GM19468 (cell line): ENCODE results near the gene DOCK1.

ENCODE experiments used
- ATAC-seq: cut with Tn5 transposase; IDR thresholded peaks from one replicate; pipeline ENCODE4 v1.9.1; 2021; ENCODE audit warnings: mild to moderate bottlenecking, moderate library complexity, moderate number of reproducible peaks; ENCODE audit not compliant: unreplicated experiment; ENCODE audit errors: extremely low read depth

The DOCK1 gene

DNA sequence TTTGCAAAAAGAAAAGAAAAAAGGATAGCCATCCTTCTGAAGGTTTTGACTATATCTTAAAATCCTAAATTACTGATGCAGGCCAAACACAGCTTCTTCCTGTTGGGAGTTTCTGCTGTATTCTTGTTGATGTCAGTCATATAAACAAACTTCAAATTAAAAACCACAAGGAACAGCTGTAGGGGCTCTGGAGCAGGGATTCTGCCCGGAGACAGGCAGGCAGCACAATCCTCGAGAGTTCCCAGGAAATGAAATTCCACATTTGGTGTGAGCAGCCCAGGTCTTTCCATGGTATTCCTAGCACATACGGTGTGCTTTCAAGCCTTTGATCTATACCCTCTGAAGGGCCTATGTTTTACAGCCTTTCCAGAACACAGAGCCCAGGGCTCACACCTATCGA lies 248.0 kb downstream of the DOCK1 start:
- ATAC-seq, result no peak

GRCh38 chr10:127154831-127155620 lies 249.8 kb downstream of the DOCK1 start:
- no peak for ATAC-seq

DNA sequence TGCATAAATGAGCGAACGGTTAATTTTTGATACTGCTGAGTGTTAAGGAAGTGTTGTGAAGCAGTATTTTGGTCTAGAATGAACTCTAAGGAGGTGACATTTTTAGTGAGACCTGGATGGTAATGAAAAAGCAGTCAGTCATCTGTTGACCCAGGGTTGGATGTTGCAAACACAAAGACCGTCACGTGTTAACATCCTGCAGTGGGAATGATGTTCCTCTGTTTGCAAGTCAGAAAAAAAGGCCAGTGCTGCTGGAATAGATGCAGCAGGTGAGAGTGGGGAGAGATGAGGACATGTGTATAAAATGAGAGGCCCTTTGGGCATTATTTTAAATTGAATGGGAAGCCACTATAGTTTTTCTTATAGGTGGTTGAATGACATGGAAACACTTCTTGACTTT lies 251.9 kb downstream of the DOCK1 start:
- no peak for ATAC-seq

GRCh38 chr10:127157506-127158200 lies 252.4 kb downstream of the DOCK1 start:
- ATAC-seq, result no peak

GRCh38 chr10:127158662-127159061 lies 253.4 kb downstream of the DOCK1 start:
- no peak for ATAC-seq

GRCh38 chr10:127159648-127160245 lies 254.5 kb downstream of the DOCK1 start:
- no peak for ATAC-seq

DNA sequence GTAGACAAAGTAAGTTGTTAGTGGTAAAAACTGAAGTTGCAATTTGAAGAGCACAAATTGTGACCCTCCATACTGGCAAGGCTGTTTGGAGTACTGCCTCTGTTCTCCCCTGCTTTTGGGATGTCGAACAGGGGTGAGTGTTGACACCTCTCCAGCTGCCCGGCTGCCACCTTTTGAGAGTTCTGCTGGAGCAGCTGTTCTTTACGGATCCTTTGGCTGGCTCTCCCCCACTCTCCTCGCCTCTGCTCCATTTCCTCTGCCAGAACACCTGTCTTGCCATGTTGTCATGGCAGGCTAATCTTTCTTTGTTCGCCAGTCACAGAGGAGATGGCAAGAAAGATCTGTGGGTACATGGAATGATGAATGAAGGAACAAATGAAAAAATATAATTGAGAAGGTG lies 256.3 kb downstream of the DOCK1 start:
- no peak for ATAC-seq

DNA sequence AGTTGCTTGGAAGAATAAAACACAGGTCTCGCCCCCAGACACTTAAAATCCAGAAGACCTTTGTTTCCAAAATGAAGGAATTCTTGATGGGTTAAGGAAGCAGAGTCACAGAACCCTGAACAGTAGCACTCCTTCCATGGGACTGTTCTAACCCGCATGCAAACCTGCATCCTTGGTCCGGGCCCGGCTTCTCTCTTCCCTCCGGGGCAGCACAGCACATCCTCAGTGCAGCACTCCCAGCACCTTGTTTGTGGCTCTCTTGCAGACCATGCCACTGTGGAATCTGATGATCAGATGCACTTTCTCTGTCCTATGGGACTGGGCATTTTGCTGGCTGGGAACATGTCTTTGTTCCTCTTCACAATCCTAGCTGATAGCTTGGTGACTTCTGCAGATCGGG lies 257.6 kb downstream of the DOCK1 start:
- ATAC-seq, result no peak

- no peak for ATAC-seq
Observed at GRCh38 chr10:127168261-127168660, 263.0 kb downstream of the DOCK1 start.

GRCh38 chr10:127174866-127175265 lies 269.6 kb downstream of the DOCK1 start:
- ATAC-seq, result no peak

GRCh38 chr10:127175357-127176110 lies 270.3 kb downstream of the DOCK1 start:
- ATAC-seq, result no peak

DNA sequence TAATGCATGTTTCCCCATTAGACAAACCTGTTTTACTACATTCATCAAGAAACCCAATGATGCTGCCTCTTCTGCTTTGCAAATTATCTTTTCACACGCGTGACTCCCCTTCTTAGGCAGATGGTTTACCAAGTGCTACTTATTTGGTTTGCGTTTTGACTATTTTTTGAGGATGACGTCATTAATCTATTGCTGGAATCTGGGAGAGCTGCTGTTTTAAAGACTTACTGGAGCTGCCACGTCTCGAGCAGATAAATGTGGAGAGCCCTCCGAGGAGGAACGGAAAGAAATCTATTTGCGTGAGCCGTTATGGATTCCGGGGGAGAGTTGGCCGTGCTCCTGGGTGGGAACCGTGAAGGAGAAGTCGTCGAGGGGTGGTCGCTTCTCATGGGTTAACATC lies 271.4 kb downstream of the DOCK1 start:
- ATAC-seq, result no peak

DNA sequence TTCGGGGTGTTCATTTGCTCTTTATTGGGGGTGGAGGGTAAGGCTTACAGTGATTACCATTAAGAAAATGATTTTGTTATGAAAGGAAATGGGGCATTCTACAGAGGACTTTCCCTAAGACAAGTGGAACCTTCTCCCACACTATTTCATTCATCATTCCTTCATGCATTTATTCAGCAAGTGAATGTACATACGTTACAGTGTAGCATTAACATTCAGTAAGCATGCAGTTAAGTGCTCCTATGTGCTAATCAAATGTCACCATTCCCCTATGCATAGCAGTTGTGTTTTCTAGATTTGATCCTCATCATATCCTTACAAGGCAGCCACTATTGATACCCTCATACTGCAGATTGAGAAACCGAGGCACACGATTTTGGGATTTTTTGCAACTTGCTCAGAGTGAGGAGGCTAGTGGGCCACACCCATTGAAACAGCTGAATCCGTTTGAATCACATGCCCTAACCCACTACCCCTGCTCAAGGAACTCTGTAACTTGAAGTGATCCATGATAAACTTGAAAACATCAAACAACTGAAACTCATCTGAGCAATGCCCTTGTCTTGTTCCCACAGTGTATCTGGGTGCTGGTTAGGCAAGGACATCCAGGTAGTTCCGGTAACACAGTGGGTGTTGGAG lies 274.5 kb downstream of the DOCK1 start:
- ATAC-seq, result no peak

DNA sequence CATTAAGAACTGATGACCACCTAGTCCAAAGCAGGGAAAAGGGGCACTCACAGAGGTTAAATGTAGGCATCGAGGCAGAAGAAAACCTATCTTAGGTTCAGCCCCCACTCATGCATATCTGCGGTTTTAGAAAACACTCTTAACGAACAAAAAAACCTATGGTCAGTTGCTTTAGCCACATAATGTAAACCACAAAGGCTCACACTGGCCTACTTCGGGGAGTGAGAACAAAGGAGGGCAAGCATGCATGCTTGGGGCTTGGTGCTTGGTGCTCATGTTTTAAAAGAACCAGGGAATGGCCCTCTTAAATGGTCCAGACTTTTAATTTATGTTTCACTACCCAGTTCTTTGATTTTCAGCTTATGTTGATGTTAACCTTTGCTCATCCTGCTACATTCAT lies 276.9 kb downstream of the DOCK1 start:
- no peak for ATAC-seq

DNA sequence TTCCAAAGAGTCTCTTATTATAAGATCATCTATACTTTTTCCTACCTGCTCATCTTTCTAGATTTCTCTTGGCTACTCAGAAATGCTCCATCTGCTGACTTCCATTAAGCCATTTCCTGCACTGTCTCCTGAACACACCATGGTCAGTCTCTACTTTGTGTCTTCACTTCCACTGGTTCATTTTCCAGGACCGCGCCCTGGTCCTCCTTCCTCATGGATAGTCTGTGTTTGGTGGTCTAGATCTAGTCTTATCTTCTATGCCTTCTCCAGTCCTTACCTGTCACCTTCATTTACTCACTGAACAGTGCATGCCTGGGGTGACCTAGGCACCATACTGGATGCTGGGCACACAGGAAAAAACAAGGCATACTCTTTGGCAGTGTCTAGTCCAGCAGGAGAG lies 279.4 kb downstream of the DOCK1 start:
- ATAC-seq, result no peak

DNA sequence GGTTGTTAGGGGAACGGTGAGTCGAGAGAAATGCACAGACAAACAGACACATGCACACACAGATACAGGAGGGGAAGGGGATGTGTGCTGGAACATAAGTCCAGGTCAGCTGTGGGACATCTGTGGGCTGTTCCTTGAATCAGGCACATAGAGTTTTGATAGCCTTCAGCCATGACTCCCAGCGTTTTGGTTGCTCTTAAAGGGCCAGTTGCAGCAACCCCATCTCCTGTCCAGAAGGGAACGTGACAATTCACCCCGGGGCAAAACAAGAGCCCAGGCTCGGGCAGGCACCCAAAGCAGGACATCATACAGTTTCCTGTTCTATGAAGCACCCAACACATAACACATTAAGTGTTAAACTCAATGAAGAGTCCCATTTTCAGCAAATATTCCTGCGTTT lies 281.6 kb downstream of the DOCK1 start:
- ATAC-seq, result no peak

GRCh38 chr10:127189226-127189625 lies 284.0 kb downstream of the DOCK1 start:
- no peak for ATAC-seq

- no peak for ATAC-seq
Observed at GRCh38 chr10:127190427-127190826, 285.2 kb downstream of the DOCK1 start.

DNA sequence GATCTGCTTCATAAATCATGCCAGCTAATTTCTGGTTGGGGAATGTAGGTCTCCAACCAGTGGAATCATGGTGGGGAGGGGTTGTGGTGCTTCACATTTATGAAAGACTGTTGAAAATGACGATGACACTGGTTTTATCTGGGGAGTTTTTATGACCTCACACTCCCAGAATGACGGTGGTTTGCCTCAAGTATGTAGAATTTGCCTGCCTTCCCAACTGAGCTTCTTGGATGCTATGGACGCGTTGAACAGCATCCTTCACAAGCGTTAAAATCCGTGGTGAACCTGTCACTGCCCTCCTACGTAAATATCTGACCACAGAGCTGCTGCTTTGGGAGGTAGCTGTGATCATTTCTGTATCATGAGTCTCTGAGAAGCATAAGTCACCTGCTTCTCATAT lies 287.9 kb downstream of the DOCK1 start:
- ATAC-seq, result no peak

DNA sequence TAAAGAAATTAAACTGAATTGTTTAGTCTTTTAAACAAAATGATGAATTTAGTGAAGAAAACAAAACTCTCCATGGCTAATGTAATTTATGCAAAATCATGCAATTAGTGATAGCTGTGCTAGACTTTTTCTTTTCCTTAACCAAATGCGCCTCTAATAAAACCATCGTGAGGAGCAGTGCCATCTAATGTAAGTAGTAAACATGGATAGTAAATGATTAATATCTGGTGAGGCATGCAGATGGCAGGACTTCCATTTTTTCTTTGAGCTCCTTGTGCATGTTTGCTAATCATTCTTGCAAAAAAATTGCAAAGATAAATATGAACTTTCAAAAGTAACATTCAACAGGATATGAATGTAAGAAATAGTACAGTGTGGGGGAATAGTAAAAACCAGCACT lies 288.9 kb downstream of the DOCK1 start:
- no peak for ATAC-seq
